Measurements from ENCODE around the gene NSD2.

DNA sequence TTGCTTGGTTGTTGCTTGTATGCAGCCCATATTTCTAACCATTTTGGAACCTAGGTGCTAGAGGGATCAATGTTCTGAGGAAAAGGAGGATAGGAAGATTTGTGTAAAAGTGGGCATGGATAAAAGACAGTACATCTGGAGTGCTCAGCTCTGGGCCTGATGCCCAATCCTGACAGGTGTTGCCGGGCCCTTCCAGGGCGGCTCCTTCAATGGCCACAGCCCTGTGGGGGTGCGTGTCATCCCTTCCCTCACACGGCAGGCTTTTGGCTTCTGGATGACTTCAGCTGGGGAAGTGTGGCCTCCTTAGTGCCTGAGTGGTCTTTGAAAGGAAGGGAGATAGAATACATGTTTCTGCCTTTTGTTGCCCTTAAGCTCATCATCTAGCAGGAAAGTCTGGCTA, 90.4 kb downstream of the NSD2 start:
- no peak for TF ChIP-seq CTCF (IDR thresholded peaks at IDR 0.05)
- no peak for TF ChIP-seq EZH2 (IDR thresholded peaks at IDR 0.05; ENCODE audit: borderline replicate concordance, insufficient read depth, low read depth, low read length, poor library complexity, severe bottlenecking)
